Kidney (tissue), 14 donors: ENCODE data around the gene TPO. TPM values are rescaled to one million over a fixed set of nuclear protein-coding genes. Genes with fewer than 3 reads are reported as not detected.

Source experiments
- DNase-seq, 5 donors: peaks; one replicate each; pipeline ENCODE4 v3.0.0-alpha.2; 2013 to 2020
- FAIRE-seq: peaks from 2 replicates; lab custom pipeline; 2012; peaks lifted over from hg19 to GRCh38; lab: Jason Lieb, UNC
- H3K27ac ChIP-seq, 2 donors: one replicate each; pipeline ENCODE4 v1.7.0; 2013; ENCODE audit warnings: low read depth in 2 of 2, low read length in 2 of 2, inconsistent platforms in 1 of 2
- H3K27me3 ChIP-seq: one replicate; pipeline ENCODE4 v1.7.1; 2013; ENCODE audit warnings: low read length, inconsistent platforms; ENCODE audit not compliant: control insufficient read depth, insufficient read depth
- H3K36me3 ChIP-seq, 3 donors: one replicate each; pipeline versions ENCODE4 v1.7.0 to v1.7.1; 2013; ENCODE audit warnings: low read length in 3 of 3, control low read depth in 1 of 3, inconsistent platforms in 1 of 3; ENCODE audit not compliant: insufficient read depth in 3 of 3, control insufficient read depth in 2 of 3
- H3K4me1 ChIP-seq, 3 donors: one replicate each; pipeline versions ENCODE4 v1.7.0 to v1.7.1; 2013; ENCODE audit warnings: low read length in 3 of 3, inconsistent platforms in 1 of 3, low read depth in 1 of 3; ENCODE audit not compliant: control insufficient read depth in 2 of 3, insufficient read depth in 2 of 3
- H3K4me3 ChIP-seq, 3 donors: one replicate each; pipeline versions ENCODE4 v1.7.0 to v1.8.1; 2013; ENCODE audit warnings: low read length in 3 of 3, control low read depth in 1 of 3, inconsistent platforms in 1 of 3
- H3K9ac ChIP-seq, 3 donors: one replicate each; pipeline versions ENCODE4 v1.7.0 to v1.7.1; 2013; ENCODE audit warnings: low read length in 3 of 3, control low read depth in 1 of 3, inconsistent platforms in 1 of 3
- H3K9me3 ChIP-seq, 3 donors: one replicate each; pipeline versions ENCODE4 v1.7.0 to v1.7.1; 2013; ENCODE audit warnings: low read length in 3 of 3, control low read depth in 1 of 3, inconsistent platforms in 1 of 3; ENCODE audit not compliant: control insufficient read depth in 2 of 3, insufficient read depth in 1 of 3
- CTCF ChIP-seq: IDR thresholded peaks from 3 replicates; pipeline ENCODE4 v1.5.1; 2012; ENCODE audit warnings: mild to moderate bottlenecking, moderate library complexity, borderline replicate concordance; ENCODE audit not compliant: insufficient read depth; ENCODE audit errors: extremely low read depth
- intact Hi-C: fragments of 100-400 bp; cut with DNase I; formaldehyde crosslinking; loops from one replicate; pipeline ENCODE4 v1.11.1; 2022
- polyA plus RNA-seq: library from polyadenylated mRNA; stranded (reverse); fragments of 350-450 nt; fragmentation: Illumina TruSeq; extraction: RNeasy Lipid Tissue Mini Kit (QIAGEN cat#74804); gene quantifications from one replicate; pipeline ENCODE4 v1.2.3, GENCODE V29; 2014; ENCODE audit warnings: low read depth, low replicate concordance; ENCODE audit not compliant: insufficient read depth
- total RNA-seq: library from RNA; stranded (reverse); fragmentation: NEBNext Ultra II Directional; extraction: Animal tissue kit (Norgen Biotek cat#: 25700); gene quantifications from one replicate; pipeline ENCODE4 v1.2.1, GENCODE V29; 2021
- donor health status: control.
- donor health status: control.
- donor health status: control.
- donor health status: control.
- donor health status: control.
- donor health status: DM: yes; HTN: yes; CAD: no.
- donor health status: Normal renal cell carcinoma (clear cell type).

The TPO gene
- total and polyA plus RNA-seq, 2 donors from 2014 or later = not detected

GRCh38 chr2:1502891-1503304 is 89.6 kb downstream of the TPO start:
- intact Hi-C loops = no loop called here
- Histone ChIP-seq H3K4me3 (no peak overlapping the region), H3K27me3 (no peaks in the 10 kb centered on the region), H3K9ac (no peak overlapping the region), H3K27ac (no peak overlapping the region), H3K9me3 (no peaks in the 10 kb centered on the region), H3K4me1 (no peaks in the 10 kb centered on the region), H3K36me3 (no peaks in the 10 kb centered on the region)
- peak in 1 of 5 donors; percentile 54 for DNase-seq
- no peak for TF ChIP-seq CTCF
- FAIRE-seq = no peak

GRCh38 chr2:1503471-1504310 is 90.4 kb downstream of the TPO start:
- intact Hi-C loops = no loop called here
- Histone ChIP-seq H3K36me3 (no peaks in the 10 kb centered on the region), H3K9me3 (no peaks in the 10 kb centered on the region), H3K4me1 (no peaks in the 10 kb centered on the region), H3K27me3 (no peaks in the 10 kb centered on the region), H3K27ac (no peak overlapping the region), H3K4me3 (no peak overlapping the region), H3K9ac (no peak overlapping the region)
- FAIRE-seq (no peak), DNase-seq (peak in 1 of 5 donors; percentile 53)
- TF ChIP-seq CTCF = no peak

GRCh38 chr2:1504311-1504750 is 91.1 kb downstream of the TPO start:
- H3K4me3 ChIP-seq = no peak overlapping the region
- H3K4me1 ChIP-seq = no peaks in the 10 kb centered on the region
- no peak for TF ChIP-seq CTCF
- FAIRE-seq (no peak), DNase-seq (peak in 1 of 5 donors; percentile 57)
- no peaks in the 10 kb centered on the region for H3K9me3 ChIP-seq
- intact Hi-C loops = no loop called here
- H3K27me3 ChIP-seq = no peaks in the 10 kb centered on the region
- H3K9ac ChIP-seq = no peak overlapping the region
- H3K27ac ChIP-seq = no peak overlapping the region
- no peaks in the 10 kb centered on the region for H3K36me3 ChIP-seq
